GM23338 (cell line): ENCODE data around the gene TTYH3.

Source experiments
- CREB1 ChIP-seq: fragments of 250-450 bp; sonication (Bioruptor Pico); IDR thresholded peaks from 2 replicates; pipeline ENCODE4 v1.5.0; 2020; ENCODE audit warnings: low read depth, mild to moderate bottlenecking, moderate library complexity
- EZH2 ChIP-seq: fragments of 200-600 bp; sonication (generic); IDR thresholded peaks from one replicate; pipeline ENCODE4 v1.8.0; 2017; ENCODE audit warnings: antibody characterized with exemption, mild to moderate bottlenecking, low read depth; ENCODE audit not compliant: unreplicated experiment
- EZH2phosphoT487 ChIP-seq: fragments of 200-600 bp; sonication (generic); IDR thresholded peaks from one replicate; pipeline ENCODE4 v1.8.1; 2018; ENCODE audit warnings: antibody characterized with exemption; ENCODE audit not compliant: unreplicated experiment
- JUNB ChIP-seq: IDR thresholded peaks from one replicate; pipeline ENCODE4 v1.6.1; 2016; ENCODE audit warnings: antibody characterized with exemption; ENCODE audit not compliant: unreplicated experiment
- NANOG ChIP-seq: IDR thresholded peaks from 2 replicates; pipeline ENCODE4 v1.6.1; 2016; ENCODE audit warnings: antibody characterized with exemption, borderline replicate concordance
- POLR2AphosphoS5 ChIP-seq: IDR thresholded peaks from 2 replicates; pipeline ENCODE4 v1.6.1; 2016; ENCODE audit warnings: antibody characterized with exemption, low read depth
- ZNF331 ChIP-seq: fragments of 250-450 bp; sonication (Bioruptor Pico); IDR thresholded peaks from 2 replicates; pipeline ENCODE4 v1.5.0; 2020; ENCODE audit warnings: low read depth, mild to moderate bottlenecking, moderate library complexity
- TF ChIP-seq, protein P1 (sequence below), 2 experiments: fragments of 200-600 bp in 1 of 2; sonication (generic) in 1 of 2; conservative IDR thresholded peaks; 2 replicates each; pipeline versions ENCODE4 v1.5.1 to v1.6.1; 2016 to 2017; ENCODE audit warnings: antibody characterized with exemption in 2 of 2, low read depth in 2 of 2, mild to moderate bottlenecking in 2 of 2, moderate library complexity in 1 of 2
- TF ChIP-seq, protein P2 (sequence below): IDR thresholded peaks from one replicate; pipeline ENCODE4 v1.6.1; 2018; ENCODE audit warnings: antibody characterized with exemption; ENCODE audit not compliant: unreplicated experiment

- TF ChIP-seq, protein P1, sequence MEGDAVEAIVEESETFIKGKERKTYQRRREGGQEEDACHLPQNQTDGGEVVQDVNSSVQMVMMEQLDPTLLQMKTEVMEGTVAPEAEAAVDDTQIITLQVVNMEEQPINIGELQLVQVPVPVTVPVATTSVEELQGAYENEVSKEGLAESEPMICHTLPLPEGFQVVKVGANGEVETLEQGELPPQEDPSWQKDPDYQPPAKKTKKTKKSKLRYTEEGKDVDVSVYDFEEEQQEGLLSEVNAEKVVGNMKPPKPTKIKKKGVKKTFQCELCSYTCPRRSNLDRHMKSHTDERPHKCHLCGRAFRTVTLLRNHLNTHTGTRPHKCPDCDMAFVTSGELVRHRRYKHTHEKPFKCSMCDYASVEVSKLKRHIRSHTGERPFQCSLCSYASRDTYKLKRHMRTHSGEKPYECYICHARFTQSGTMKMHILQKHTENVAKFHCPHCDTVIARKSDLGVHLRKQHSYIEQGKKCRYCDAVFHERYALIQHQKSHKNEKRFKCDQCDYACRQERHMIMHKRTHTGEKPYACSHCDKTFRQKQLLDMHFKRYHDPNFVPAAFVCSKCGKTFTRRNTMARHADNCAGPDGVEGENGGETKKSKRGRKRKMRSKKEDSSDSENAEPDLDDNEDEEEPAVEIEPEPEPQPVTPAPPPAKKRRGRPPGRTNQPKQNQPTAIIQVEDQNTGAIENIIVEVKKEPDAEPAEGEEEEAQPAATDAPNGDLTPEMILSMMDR (conservative IDR thresholded peaks at IDR 0.05; ENCODE audit: low read depth in 2 of 2), result no peak
- TF ChIP-seq NANOG, result no peak
- no peak for TF ChIP-seq EZH2
- no peak for TF ChIP-seq JUNB
- TF ChIP-seq, protein P2, sequence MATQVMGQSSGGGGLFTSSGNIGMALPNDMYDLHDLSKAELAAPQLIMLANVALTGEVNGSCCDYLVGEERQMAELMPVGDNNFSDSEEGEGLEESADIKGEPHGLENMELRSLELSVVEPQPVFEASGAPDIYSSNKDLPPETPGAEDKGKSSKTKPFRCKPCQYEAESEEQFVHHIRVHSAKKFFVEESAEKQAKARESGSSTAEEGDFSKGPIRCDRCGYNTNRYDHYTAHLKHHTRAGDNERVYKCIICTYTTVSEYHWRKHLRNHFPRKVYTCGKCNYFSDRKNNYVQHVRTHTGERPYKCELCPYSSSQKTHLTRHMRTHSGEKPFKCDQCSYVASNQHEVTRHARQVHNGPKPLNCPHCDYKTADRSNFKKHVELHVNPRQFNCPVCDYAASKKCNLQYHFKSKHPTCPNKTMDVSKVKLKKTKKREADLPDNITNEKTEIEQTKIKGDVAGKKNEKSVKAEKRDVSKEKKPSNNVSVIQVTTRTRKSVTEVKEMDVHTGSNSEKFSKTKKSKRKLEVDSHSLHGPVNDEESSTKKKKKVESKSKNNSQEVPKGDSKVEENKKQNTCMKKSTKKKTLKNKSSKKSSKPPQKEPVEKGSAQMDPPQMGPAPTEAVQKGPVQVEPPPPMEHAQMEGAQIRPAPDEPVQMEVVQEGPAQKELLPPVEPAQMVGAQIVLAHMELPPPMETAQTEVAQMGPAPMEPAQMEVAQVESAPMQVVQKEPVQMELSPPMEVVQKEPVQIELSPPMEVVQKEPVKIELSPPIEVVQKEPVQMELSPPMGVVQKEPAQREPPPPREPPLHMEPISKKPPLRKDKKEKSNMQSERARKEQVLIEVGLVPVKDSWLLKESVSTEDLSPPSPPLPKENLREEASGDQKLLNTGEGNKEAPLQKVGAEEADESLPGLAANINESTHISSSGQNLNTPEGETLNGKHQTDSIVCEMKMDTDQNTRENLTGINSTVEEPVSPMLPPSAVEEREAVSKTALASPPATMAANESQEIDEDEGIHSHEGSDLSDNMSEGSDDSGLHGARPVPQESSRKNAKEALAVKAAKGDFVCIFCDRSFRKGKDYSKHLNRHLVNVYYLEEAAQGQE, result no peak
- no peak for TF ChIP-seq EZH2phosphoT487
- peak; percentile 67 for TF ChIP-seq CREB1
- no peak for TF ChIP-seq POLR2AphosphoS5
- no peak for TF ChIP-seq ZNF331 (CRISPR knock-in tag)
These were observed 1.1 kb downstream of the TTYH3 start for GRCh38 chr7:2632733-2633537.
